ENCODE measurements around the gene PRKN.

PRKN gene

GRCh38 chr6:161557333-161558107 is 1170.0 kb downstream of the PRKN start:
- H3K27ac ChIP-seq: no peak overlapping the region
- TF ChIP-seq CTCF (conservative IDR thresholded peaks at IDR 0.05): no peak

- TF ChIP-seq CTCF (conservative IDR thresholded peaks at IDR 0.05): no peak
These were observed 1172.7 kb downstream of the PRKN start for GRCh38 chr6:161554883-161555282.

GRCh38 chr6:161549977-161550655 is 1177.5 kb downstream of the PRKN start:
- no peak overlapping the region for H3K27ac ChIP-seq
- TF ChIP-seq CTCF (conservative IDR thresholded peaks at IDR 0.05): no peak

More at GRCh38 chr6:161554883-161555282, 1172.7 kb downstream of the PRKN start:
- H3K27ac ChIP-seq: no peak overlapping the region

GRCh38 chr6:161548713-161549296 is 1178.8 kb downstream of the PRKN start:
- TF ChIP-seq CTCF (conservative IDR thresholded peaks at IDR 0.05): no peak
- H3K27ac ChIP-seq: no peak overlapping the region

GRCh38 chr6:161547617-161548016 is 1179.9 kb downstream of the PRKN start:
- no peak for TF ChIP-seq CTCF (conservative IDR thresholded peaks at IDR 0.05)
- no peak overlapping the region for H3K27ac ChIP-seq

- TF ChIP-seq CTCF (conservative IDR thresholded peaks at IDR 0.05): no peak
- H3K27ac ChIP-seq: no peak overlapping the region
These were observed 1180.9 kb downstream of the PRKN start for GRCh38 chr6:161546632-161547031.

- no peak for TF ChIP-seq CTCF (conservative IDR thresholded peaks at IDR 0.05)
- H3K27ac ChIP-seq: no peak overlapping the region
These were observed 1181.8 kb downstream of the PRKN start for GRCh38 chr6:161545741-161546140.

All from VCaP (cell line).